GM23338 (cell line): ENCODE data around the gene JAZF1. TPM values are rescaled to one million over a fixed set of nuclear protein-coding genes. Genes with fewer than 3 reads are reported as not detected.

Source experiments
- ATAC-seq: fragments of 200-7000 bp; cut with Tn5 transposase; 3 replicates; pipeline ENCODE4 v1.9.1; 2020
- DNase-seq: peaks from one replicate; pipeline ENCODE4 v3.0.0-alpha.2; 2015; ENCODE audit warnings: low spot score
- H2AFZ ChIP-seq: fragments of 200-600 bp; sonication (generic); 2 replicates; pipeline ENCODE4 v1.8.0; 2016; ENCODE audit warnings: antibody characterized with exemption, mild to moderate bottlenecking, moderate library complexity
- H3F3A ChIP-seq: fragments of 200-600 bp; sonication (generic); replicated peaks from 2 replicates; pipeline ENCODE4 v1.8.0; 2017; ENCODE audit warnings: antibody characterized with exemption, mixed run types, low read depth
- H3K27ac ChIP-seq: fragments of 200-600 bp; sonication (generic); 2 replicates; pipeline ENCODE4 v1.6.1; 2016; ENCODE audit warnings: low read depth
- H3K27me3 ChIP-seq: fragments of 200-600 bp; sonication (generic); 2 replicates; pipeline ENCODE4 v1.8.0; 2016; ENCODE audit warnings: mild to moderate bottlenecking, mixed run types, moderate library complexity; ENCODE audit not compliant: insufficient read depth
- H3K36me3 ChIP-seq: fragments of 200-600 bp; sonication (generic); 2 replicates; pipeline ENCODE4 v1.8.0; 2016; ENCODE audit warnings: mild to moderate bottlenecking; ENCODE audit not compliant: insufficient read depth
- H3K4me1 ChIP-seq: fragments of 200-600 bp; sonication (generic); 2 replicates; pipeline ENCODE4 v1.8.0; 2016; ENCODE audit warnings: mild to moderate bottlenecking, moderate library complexity; ENCODE audit not compliant: insufficient read depth
- H3K4me2 ChIP-seq: fragments of 200-600 bp; sonication (generic); 2 replicates; pipeline ENCODE4 v1.7.1; 2017; ENCODE audit warnings: mixed run types
- H3K4me3 ChIP-seq: fragments of 200-600 bp; sonication (generic); 2 replicates; pipeline ENCODE4 v1.6.1; 2016; ENCODE audit warnings: mixed run types
- H3K79me2 ChIP-seq: fragments of 200-600 bp; sonication (generic); replicated peaks from 2 replicates; pipeline ENCODE4 v1.8.0; 2017; ENCODE audit warnings: mild to moderate bottlenecking; ENCODE audit not compliant: insufficient read depth
- H3K9me2 ChIP-seq: fragments of 200-600 bp; sonication (generic); 2 replicates; pipeline ENCODE4 v1.8.0; 2017; ENCODE audit not compliant: insufficient read depth
- H4K20me1 ChIP-seq: fragments of 200-600 bp; sonication (generic); replicated peaks from 2 replicates; pipeline ENCODE4 v1.8.0; 2017; ENCODE audit warnings: mild to moderate bottlenecking; ENCODE audit not compliant: insufficient read depth
- H3K27ac Mint-ChIP-seq: 2 replicates; pipeline ENCODE4 v1.8.0; 2020; ENCODE audit warnings: inconsistent platforms, mild to moderate bottlenecking, moderate library complexity, mixed read lengths
- H3K27me3 Mint-ChIP-seq: 3 replicates; pipeline ENCODE4 v1.8.0; 2022; ENCODE audit warnings: low read depth, mild to moderate bottlenecking, moderate library complexity, mixed read lengths, inconsistent platforms; ENCODE audit not compliant: insufficient read depth, poor library complexity
- H3K36me3 Mint-ChIP-seq: 3 replicates; pipeline ENCODE4 v1.8.0; 2021; ENCODE audit warnings: low read depth, mild to moderate bottlenecking, inconsistent platforms, moderate library complexity, mixed read lengths
- H3K4me1 Mint-ChIP-seq: 3 replicates; pipeline ENCODE4 v1.8.0; 2020; ENCODE audit warnings: mild to moderate bottlenecking, inconsistent platforms, mixed read lengths
- H3K4me3 Mint-ChIP-seq: 3 replicates; pipeline ENCODE4 v1.8.0; 2021; ENCODE audit warnings: moderate library complexity, mild to moderate bottlenecking, inconsistent platforms, mixed read lengths
- H3K9me3 Mint-ChIP-seq: 3 replicates; pipeline ENCODE4 v1.8.0; 2020; ENCODE audit warnings: moderate library complexity, mild to moderate bottlenecking, inconsistent platforms, mixed read lengths
- CREB1 ChIP-seq: fragments of 250-450 bp; sonication (Bioruptor Pico); IDR thresholded peaks from 2 replicates; pipeline ENCODE4 v1.5.0; 2020; ENCODE audit warnings: low read depth, mild to moderate bottlenecking, moderate library complexity
- CTCF ChIP-seq, 2 experiments: fragments of 200-600 bp in 1 of 2; sonication (generic) in 1 of 2; conservative IDR thresholded peaks; 2 replicates each; pipeline versions ENCODE4 v1.5.1 to v1.6.1; 2016 to 2017; ENCODE audit warnings: antibody characterized with exemption in 2 of 2, low read depth in 2 of 2, mild to moderate bottlenecking in 2 of 2, moderate library complexity in 1 of 2
- EZH2 ChIP-seq: fragments of 200-600 bp; sonication (generic); IDR thresholded peaks from one replicate; pipeline ENCODE4 v1.8.0; 2017; ENCODE audit warnings: antibody characterized with exemption, mild to moderate bottlenecking, low read depth; ENCODE audit not compliant: unreplicated experiment
- EZH2phosphoT487 ChIP-seq: fragments of 200-600 bp; sonication (generic); IDR thresholded peaks from one replicate; pipeline ENCODE4 v1.8.1; 2018; ENCODE audit warnings: antibody characterized with exemption; ENCODE audit not compliant: unreplicated experiment
- JUNB ChIP-seq: IDR thresholded peaks from one replicate; pipeline ENCODE4 v1.6.1; 2016; ENCODE audit warnings: antibody characterized with exemption; ENCODE audit not compliant: unreplicated experiment
- NANOG ChIP-seq: IDR thresholded peaks from 2 replicates; pipeline ENCODE4 v1.6.1; 2016; ENCODE audit warnings: antibody characterized with exemption, borderline replicate concordance
- POLR2AphosphoS5 ChIP-seq: IDR thresholded peaks from 2 replicates; pipeline ENCODE4 v1.6.1; 2016; ENCODE audit warnings: antibody characterized with exemption, low read depth
- REST ChIP-seq: IDR thresholded peaks from one replicate; pipeline ENCODE4 v1.6.1; 2018; ENCODE audit warnings: antibody characterized with exemption; ENCODE audit not compliant: unreplicated experiment
- STAT1 ChIP-seq: IDR thresholded peaks from one replicate; pipeline ENCODE4 v1.6.1; 2016; ENCODE audit warnings: antibody characterized with exemption; ENCODE audit not compliant: unreplicated experiment
- ZNF114 ChIP-seq: fragments of 250-450 bp; sonication (Bioruptor Pico); IDR thresholded peaks from 2 replicates; pipeline ENCODE4 v1.5.0; 2020; ENCODE audit warnings: mild to moderate bottlenecking, moderate library complexity
- ZNF331 ChIP-seq: fragments of 250-450 bp; sonication (Bioruptor Pico); IDR thresholded peaks from 2 replicates; pipeline ENCODE4 v1.5.0; 2020; ENCODE audit warnings: low read depth, mild to moderate bottlenecking, moderate library complexity
- ZNF462 ChIP-seq: fragments of 250-450 bp; sonication (Bioruptor Pico); IDR thresholded peaks from 2 replicates; pipeline ENCODE4 v1.5.0; 2020; ENCODE audit warnings: mild to moderate bottlenecking, moderate library complexity
- polyA plus RNA-seq: library from polyadenylated mRNA; unstranded; fragments of >200 nt; fragmentation: Nextera tagmentation; extraction: Ambion mirVana; gene quantifications from 2 replicates; pipeline ENCODE4 v1.2.1, GENCODE V29; 2016
- total RNA-seq: library from RNA; depleted of rRNA; stranded (reverse); fragments of >200 nt; shearing (Covaris generic); gene quantifications from 2 replicates; pipeline ENCODE4 v1.2.3, GENCODE V29; 2014
- TF ChIP-seq, protein P1 (sequence below): IDR thresholded peaks from 2 replicates; pipeline ENCODE4 v1.6.1; 2016; ENCODE audit warnings: antibody characterized with exemption

The JAZF1 gene
- total and polyA plus RNA-seq, 2 experiments from 2014 or later, result 12.2 to 22.2 TPM

GRCh38 chr7:28018856-28019465 is 161.6 kb downstream of the JAZF1 start:
- peaks cover 7% of the 10 kb centered on the region; the same call in 2 of the 3 replicates for H3K9me3 Mint-ChIP-seq

More at GRCh38 chr7:28018856-28019465, 161.6 kb downstream of the JAZF1 start:
- DNase-seq (no peak), ATAC-seq (no peak)
- H3K4me1 Mint-ChIP-seq, result peaks cover 12% of the 10 kb centered on the region
- Histone ChIP-seq H3K4me2 (no peak overlapping the region), H3K4me3 (no peak overlapping the region), H3K27ac (no peak overlapping the region; the same call in 1 of the 2 replicates), H3K9me2 (no peaks in the 10 kb centered on the region), H3K4me1 (no peaks in the 10 kb centered on the region), H3K79me2 (peaks cover 11% of the 10 kb centered on the region), H4K20me1 (no peaks in the 10 kb centered on the region; the same call in 1 of the 2 replicates), H3K27me3 (no peaks in the 10 kb centered on the region), H2AFZ (no peak overlapping the region), H3F3A (0 out of 2 replicates have a peak, but pooled peaks cover 4% of the 10 kb centered on the region), H3K36me3 (no peaks in the 10 kb centered on the region)
- H3K36me3 Mint-ChIP-seq, result peaks cover 12% of the 10 kb centered on the region
- no peak for TF ChIP-seq JUNB
- TF ChIP-seq REST, result no peak
- TF ChIP-seq POLR2AphosphoS5, result no peak
- no peak for TF ChIP-seq EZH2
- TF ChIP-seq CREB1, result no peak
- no peak for TF ChIP-seq NANOG
- TF ChIP-seq, protein P1, sequence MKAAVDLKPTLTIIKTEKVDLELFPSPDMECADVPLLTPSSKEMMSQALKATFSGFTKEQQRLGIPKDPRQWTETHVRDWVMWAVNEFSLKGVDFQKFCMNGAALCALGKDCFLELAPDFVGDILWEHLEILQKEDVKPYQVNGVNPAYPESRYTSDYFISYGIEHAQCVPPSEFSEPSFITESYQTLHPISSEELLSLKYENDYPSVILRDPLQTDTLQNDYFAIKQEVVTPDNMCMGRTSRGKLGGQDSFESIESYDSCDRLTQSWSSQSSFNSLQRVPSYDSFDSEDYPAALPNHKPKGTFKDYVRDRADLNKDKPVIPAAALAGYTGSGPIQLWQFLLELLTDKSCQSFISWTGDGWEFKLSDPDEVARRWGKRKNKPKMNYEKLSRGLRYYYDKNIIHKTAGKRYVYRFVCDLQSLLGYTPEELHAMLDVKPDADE, result no peak
- no peak for TF ChIP-seq EZH2phosphoT487
- TF ChIP-seq ZNF114 (CRISPR knock-in tag), result no peak
- TF ChIP-seq CTCF (conservative IDR thresholded peaks at IDR 0.05; ENCODE audit: low read depth in 2 of 2), result no peak
- no peak for TF ChIP-seq ZNF331 (CRISPR knock-in tag)
- TF ChIP-seq ZNF462 (CRISPR knock-in tag), result no peak
- no peak for TF ChIP-seq STAT1
- no peak overlapping the region; the same call in 1 of the 2 replicates for H3K27ac Mint-ChIP-seq
- H3K4me3 Mint-ChIP-seq, result no peak overlapping the region
- no peaks in the 10 kb centered on the region for H3K27me3 Mint-ChIP-seq
